HG02642 (cell line): Measurements from ENCODE around the gene IFNGR2.
A peak's percentile ranks its signal among the peaks of the same experiment; 100 is the strongest.
"Not testable (repeated sequence)": the region's sequence is repeated elsewhere in the genome, so short reads cannot be mapped to it uniquely, and the experiment has no call there.

Source experiments
- ATAC-seq: cut with Tn5 transposase; IDR thresholded peaks from one replicate; pipeline ENCODE4 v1.9.1; 2021; ENCODE audit warnings: mild to moderate bottlenecking; ENCODE audit not compliant: unreplicated experiment, poor library complexity

The IFNGR2 gene

DNA sequence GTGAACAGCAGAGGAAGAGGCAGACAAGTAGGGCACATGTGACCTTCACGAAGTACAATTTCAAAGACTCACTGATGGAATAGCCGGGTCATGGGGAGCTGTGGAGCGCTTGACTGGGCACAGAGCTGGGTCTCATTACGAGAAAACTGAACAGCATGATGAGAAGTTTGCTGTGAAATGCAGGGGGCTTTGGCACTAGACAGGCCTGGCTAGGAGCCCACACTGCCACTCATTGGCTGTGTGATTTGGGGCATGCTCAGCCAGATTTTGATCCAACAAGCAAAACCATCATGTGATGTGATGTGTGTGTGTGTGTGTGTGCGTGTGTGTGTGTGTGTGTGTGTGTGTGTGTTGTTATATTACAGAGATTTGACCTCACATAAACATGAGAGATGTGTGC, 4.9 kb upstream of the IFNGR2 start:
- no peak for ATAC-seq

- no peak for ATAC-seq
Measured at GRCh38 chr21:33401630-33401992, 1.6 kb upstream of the IFNGR2 start.

- ATAC-seq: no peak
Measured at GRCh38 chr21:33402001-33402979, 923 bp upstream of the IFNGR2 start.

GRCh38 chr21:33403786-33404585, 773 bp downstream of the IFNGR2 start:
- peak; percentile 33 for ATAC-seq

- no peak for ATAC-seq
Measured at GRCh38 chr21:33406493-33406892, 3.3 kb downstream of the IFNGR2 start.

DNA sequence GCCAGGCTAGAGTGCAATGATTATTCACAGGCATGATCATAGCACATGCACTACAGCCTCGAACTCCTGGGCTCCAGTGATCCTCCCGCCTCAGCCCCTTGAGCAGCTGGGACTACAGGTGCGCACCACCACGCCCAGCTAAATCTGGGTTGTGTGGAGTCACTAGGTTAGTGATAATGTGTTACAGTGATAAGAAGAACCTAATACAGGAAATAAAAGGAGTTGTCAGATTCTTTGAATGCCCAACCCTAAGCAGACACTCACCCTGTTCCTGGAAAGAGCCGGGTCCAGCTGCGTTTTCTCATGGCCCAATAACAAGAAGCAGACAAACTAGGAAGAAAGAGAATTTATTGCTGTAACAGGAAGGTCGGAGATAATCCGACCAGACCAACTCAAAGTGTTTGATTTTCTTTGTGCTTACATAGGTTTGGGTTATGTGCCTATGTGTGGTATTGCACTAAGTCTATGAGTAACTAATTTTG, 8.8 kb downstream of the IFNGR2 start:
- ATAC-seq: no peak

- ATAC-seq: not testable (repeated sequence)
Measured at GRCh38 chr21:33412439-33412831, 9.2 kb downstream of the IFNGR2 start.

DNA sequence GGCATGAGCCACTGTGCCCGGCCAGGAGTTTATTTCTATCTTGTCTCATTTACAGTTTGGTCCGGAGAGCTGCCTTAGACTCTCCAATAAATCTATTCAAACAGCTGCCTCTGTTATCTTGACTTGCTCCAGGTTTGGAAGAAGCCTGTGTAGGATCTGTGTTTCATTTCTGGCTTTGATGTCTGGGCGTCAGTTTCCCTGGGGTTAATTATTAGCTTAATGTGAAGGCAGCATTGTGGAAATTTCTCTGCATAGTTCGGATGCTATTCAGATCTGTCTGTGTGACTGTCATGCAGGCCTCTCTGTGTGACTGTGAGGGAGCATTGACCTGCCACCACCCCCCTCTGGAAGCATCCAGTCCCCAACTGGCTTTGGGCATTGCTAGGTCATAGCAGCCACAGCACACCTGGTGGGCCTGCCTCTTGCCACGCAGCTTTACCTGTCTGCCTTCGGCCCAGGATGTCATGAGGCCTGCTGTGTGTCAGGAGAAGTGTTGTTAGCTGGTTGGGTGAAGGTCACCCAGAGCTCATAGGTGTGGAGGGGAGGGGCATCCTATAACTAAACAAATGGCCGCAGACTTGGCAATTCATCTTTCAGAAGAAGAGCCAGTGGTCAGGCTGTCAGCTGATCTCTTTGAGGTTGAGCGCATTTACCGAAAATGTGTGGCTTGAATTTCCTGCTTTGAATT, 9.8 kb downstream of the IFNGR2 start:
- no peak for ATAC-seq

DNA sequence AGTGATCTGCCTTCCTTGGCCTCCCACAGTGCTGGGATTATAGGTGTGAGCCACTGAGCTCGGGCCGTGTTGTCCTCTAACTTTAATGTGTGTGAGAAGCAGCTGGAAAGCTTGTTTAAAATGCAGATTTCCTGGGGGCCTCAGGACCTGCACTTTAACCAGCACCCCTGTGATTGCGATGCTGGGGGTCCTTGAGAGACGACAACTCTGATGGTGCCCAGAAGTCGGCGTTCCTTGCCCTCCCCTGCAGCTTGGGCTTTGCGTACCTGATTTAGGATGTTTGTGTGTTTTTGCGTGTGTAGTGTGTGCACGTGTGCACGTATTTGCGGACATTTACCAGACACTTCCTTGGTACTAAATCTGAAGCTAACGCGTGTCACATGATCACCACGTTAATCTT, 10.9 kb downstream of the IFNGR2 start:
- no peak for ATAC-seq

GRCh38 chr21:33414926-33415325, 11.7 kb downstream of the IFNGR2 start:
- ATAC-seq: no peak

GRCh38 chr21:33418691-33419090, 15.5 kb downstream of the IFNGR2 start:
- ATAC-seq: no peak

DNA sequence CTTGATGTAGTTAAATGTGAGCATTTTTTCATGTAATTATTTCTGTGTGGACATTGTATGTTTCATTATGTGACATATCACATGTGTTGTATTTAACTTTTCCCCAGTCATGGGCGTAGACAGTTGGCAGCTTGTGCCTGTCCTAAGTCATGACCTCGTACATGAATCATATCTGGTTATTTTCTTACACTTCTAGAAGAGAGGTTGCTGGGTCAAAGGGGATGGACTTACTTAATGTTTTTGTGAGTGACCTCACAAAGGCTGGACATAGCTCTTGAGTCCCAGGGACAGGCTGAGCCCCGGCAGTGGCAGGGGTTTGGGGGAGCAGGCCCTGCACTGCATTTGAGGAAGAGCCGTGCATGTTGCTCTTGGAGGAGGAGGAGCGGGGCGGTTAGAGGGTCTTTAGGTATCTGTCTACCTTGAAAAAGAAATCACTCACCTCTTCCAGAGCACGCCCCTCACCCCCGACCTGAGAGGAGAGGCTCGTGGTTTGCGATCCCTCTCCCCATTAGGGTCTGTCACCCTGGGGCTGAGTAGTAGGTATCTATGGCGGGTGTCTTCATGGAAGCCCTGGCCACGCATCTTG, 16.4 kb downstream of the IFNGR2 start:
- no peak for ATAC-seq

DNA sequence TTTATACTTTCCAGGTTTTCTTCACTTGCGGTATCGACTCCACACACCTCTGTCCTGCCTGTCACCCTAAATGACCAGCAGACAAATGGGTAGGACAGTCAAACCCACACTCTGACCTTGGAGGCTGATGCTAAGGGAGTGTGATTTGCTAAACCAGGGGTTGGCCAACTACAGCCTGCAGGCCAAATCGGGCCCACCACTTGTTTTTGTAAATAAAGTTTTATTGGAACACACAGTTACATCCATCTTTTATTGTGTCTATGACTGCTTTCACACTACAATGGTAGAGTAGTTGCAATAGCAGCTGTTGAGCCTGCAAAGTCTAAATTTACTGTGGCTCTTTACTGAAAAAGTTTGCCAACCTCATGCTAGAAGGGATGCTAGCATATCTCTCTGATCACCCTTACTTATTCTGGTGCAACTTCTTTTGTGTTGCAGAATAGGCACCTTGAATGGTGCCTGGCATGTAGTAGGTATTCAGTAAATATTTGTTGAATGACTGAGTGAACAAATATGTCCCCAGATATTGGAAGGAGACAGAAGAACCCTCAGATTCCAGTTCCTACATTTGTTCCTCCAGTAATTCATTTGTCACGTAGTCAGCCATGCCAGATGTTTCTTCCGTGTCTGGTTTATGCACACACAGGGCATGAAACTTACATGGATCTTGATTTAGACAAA, 18.6 kb downstream of the IFNGR2 start:
- no peak for ATAC-seq

- no peak for ATAC-seq
Measured at GRCh38 chr21:33424214-33424613, 21.0 kb downstream of the IFNGR2 start.

DNA sequence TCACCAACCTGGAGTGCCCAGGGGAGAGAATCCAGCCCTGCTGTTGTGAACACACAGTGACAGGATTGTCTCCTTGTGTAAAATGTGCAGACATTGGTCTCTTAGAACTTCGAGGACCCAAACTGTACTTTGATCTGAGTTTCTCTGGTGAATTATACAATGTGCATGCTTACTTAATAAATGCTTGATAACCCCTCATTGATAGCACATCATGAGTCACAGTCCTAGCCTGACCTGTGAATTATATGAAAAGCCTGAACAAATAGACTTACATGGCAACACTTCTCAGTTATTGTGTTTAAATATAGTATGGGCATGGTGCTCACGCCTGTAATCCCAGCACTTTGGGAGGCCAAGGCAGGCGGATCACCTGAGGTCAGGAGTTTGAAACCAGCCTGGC, 22.6 kb downstream of the IFNGR2 start:
- no peak for ATAC-seq

DNA sequence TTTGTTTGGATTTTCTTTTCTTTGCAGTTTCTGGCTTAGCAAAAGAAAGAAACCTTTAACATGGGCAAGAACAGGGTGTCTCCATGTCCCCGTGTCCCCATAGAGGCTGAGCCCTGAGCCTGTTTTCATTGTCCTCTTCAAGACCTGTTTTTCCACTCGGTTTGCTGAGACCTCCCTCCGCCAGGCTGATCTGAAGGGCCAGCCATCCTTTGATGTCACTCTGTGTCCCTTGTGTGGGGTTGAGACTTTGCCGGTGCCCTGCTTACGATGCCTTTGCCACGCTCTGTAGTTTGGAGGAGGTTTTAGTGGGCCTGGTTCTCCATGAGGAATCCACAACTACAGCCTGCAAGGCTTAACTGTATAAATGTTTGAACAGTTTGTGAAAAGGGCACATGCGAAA, 23.8 kb downstream of the IFNGR2 start:
- no peak for ATAC-seq

DNA sequence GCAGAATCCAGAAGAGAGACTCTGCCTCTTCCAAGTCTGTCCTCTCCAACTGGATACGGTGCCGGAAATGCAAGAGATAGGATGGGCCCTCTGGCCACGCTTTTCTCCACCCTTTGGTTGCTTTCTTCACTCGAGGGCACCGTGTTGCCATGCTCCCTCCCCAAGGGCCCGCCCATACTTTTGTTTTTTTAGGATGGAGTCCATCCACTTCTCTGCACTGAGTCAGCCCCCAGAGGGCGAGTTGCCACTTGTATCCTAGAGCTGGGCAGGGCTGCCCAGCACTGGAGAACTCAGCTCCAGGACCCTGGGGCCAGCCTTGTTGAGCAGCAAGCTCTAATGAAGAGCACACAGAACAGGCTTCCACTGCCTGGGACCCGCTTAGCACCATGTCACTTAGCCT, 25.5 kb downstream of the IFNGR2 start:
- no peak for ATAC-seq

GRCh38 chr21:33430858-33431257, 27.6 kb downstream of the IFNGR2 start:
- ATAC-seq: no peak

DNA sequence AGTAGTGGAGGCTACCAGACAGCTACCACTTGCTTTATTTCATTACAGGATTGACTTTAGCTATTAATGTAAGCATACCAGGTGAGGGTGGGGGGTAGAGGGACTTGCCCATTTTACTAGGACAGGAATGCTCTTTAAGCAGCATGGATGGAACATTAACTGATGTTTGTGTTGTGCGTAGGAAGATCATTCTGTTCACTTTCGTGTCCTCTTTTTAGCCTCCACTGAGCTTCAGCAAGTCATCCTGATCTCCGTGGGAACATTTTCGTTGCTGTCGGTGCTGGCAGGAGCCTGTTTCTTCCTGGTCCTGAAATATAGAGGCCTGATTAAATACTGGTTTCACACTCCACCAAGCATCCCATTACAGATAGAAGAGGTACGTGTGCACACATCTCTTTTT, 29.3 kb downstream of the IFNGR2 start:
- no peak for ATAC-seq

- ATAC-seq: no peak
Measured at GRCh38 chr21:33433001-33433400, 29.8 kb downstream of the IFNGR2 start.
